Muscle layer of colon (tissue), 2 donors: ENCODE results near the gene ROR2.
A peak's percentile ranks its signal among the peaks of the same experiment; 100 is the strongest.

ENCODE experiments used
- H3K27ac ChIP-seq: one replicate; pipeline ENCODE4 v1.7.0; 2013; ENCODE audit warnings: low read depth, mild to moderate bottlenecking, low read length, moderate library complexity
- H3K27me3 ChIP-seq, 2 donors: one replicate each; pipeline ENCODE4 v1.7.0; 2013; ENCODE audit warnings: low read length in 2 of 2, mild to moderate bottlenecking in 2 of 2; ENCODE audit not compliant: insufficient read depth in 2 of 2, control insufficient read depth in 1 of 2
- H3K36me3 ChIP-seq: one replicate; pipeline ENCODE4 v1.7.0; 2013; ENCODE audit warnings: mild to moderate bottlenecking, low read length; ENCODE audit not compliant: insufficient read depth
- H3K4me1 ChIP-seq: one replicate; pipeline ENCODE4 v1.7.0; 2013; ENCODE audit warnings: mild to moderate bottlenecking, low read length; ENCODE audit not compliant: insufficient read depth
- H3K4me3 ChIP-seq, 2 donors: one replicate each; pipeline ENCODE4 v1.7.0; 2013; ENCODE audit warnings: low read length in 2 of 2, low read depth in 1 of 2, mild to moderate bottlenecking in 1 of 2, moderate library complexity in 1 of 2
- H3K9ac ChIP-seq: one replicate; pipeline ENCODE4 v1.7.0; 2013; ENCODE audit warnings: low read length
- H3K9me3 ChIP-seq: one replicate; pipeline ENCODE4 v1.7.0; 2013; ENCODE audit warnings: mild to moderate bottlenecking, low read length
- donor health status: abdominal sarcoma.
- donor health status: Adenocarcinoma of cecum.

Gene ROR2

DNA sequence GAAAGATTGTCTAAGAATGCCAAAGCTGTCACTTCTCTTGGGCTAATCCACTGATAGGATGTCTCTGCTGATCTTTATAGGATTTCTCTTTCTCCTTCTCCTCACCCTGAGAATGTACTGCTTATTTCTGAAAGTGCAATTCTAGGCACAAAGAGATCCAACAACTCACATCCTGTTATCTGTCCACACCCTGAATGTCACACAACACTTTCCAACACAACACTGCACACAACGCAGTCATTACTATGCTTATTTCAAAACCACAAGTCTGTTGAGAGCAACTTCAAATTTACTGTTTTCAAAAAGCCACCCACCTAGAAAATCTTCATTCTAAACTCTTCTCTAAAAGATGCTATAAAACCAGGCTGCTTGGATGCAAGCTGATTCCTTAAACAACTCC, 215.0 kb downstream of the ROR2 start:
- H3K9ac ChIP-seq: peak overlapping the region; percentile 45
- peaks cover 33% of the 10 kb centered on the region for H3K36me3 ChIP-seq
- no peak overlapping the region for H3K4me3 ChIP-seq
- peaks cover 11% of the 10 kb centered on the region for H3K4me1 ChIP-seq
- H3K9me3 ChIP-seq: no peaks in the 10 kb centered on the region
- no peak overlapping the region for H3K27ac ChIP-seq
- H3K27me3 ChIP-seq: no peaks in the 10 kb centered on the region

DNA sequence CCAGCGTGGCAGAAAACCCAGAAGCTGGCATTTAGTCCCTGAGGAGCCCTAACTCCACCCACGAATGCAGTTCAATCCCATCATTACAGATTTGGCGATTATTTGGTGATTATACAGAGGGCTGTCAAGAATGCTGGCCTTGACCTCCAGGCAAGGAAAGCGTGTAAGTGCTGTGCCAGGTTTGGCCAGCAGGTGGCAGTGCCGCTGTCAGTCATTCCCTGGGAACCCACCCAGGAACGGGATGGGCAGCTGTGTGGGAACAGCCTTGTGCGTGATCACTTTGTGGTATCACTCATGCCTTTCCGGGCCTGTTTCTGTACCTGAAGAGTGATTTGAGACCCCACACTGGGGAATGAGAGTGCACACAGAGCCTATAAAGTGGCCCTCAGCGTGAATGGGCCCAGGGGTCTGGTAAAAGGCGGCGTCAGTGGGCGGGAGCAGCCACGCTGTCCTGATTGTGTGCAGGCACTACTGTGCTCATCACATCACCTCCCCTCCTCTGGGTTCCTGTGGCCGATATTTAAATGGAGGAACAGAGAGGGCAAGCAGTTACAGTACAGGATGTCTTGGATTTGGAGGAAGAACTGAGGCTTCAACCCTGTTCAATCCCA, 215.6 kb downstream of the ROR2 start:
- H3K27me3 ChIP-seq: no peaks in the 10 kb centered on the region
- H3K4me1 ChIP-seq: peaks cover 16% of the 10 kb centered on the region
- H3K36me3 ChIP-seq: peaks cover 38% of the 10 kb centered on the region
- H3K9me3 ChIP-seq: no peaks in the 10 kb centered on the region
- no peak overlapping the region for H3K4me3 ChIP-seq
- no peak overlapping the region for H3K27ac ChIP-seq
- peak overlapping the region; percentile 45 for H3K9ac ChIP-seq

DNA sequence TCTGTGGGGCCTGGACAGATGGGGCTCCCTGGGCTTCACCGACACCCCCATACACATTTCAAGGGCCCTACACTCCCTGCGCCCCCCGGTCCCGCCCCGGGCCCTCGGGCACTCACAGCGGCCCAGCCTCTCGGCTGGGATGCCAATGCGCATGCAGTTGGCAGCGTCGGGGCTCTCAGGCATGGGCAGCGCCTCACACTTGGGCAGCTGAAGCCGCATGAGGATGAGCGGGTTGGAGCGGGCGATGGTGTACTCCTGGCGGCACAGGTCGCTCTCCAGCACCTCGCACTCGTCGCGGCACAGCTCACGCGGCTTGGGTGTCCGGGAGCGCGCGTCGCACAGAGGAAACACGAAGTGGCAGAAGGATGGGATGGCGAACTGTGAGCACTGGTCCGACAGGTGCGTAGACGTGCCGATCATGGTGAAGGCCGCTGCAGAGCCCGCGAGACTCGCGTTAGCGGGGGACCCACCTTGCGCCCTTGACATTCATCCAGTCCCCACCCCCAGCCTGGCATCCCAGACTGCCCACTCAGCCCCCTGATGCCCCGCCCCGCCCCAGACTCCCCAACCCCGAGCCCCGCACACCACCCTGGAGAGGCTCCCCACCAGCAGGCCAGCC, 216.9 kb downstream of the ROR2 start:
- Histone ChIP-seq H3K27me3 (no peaks in the 10 kb centered on the region), H3K9me3 (no peaks in the 10 kb centered on the region), H3K27ac (no peak overlapping the region), H3K4me1 (peaks cover 27% of the 10 kb centered on the region), H3K36me3 (peaks cover 38% of the 10 kb centered on the region), H3K9ac (no peak overlapping the region), H3K4me3 (no peak overlapping the region)

DNA sequence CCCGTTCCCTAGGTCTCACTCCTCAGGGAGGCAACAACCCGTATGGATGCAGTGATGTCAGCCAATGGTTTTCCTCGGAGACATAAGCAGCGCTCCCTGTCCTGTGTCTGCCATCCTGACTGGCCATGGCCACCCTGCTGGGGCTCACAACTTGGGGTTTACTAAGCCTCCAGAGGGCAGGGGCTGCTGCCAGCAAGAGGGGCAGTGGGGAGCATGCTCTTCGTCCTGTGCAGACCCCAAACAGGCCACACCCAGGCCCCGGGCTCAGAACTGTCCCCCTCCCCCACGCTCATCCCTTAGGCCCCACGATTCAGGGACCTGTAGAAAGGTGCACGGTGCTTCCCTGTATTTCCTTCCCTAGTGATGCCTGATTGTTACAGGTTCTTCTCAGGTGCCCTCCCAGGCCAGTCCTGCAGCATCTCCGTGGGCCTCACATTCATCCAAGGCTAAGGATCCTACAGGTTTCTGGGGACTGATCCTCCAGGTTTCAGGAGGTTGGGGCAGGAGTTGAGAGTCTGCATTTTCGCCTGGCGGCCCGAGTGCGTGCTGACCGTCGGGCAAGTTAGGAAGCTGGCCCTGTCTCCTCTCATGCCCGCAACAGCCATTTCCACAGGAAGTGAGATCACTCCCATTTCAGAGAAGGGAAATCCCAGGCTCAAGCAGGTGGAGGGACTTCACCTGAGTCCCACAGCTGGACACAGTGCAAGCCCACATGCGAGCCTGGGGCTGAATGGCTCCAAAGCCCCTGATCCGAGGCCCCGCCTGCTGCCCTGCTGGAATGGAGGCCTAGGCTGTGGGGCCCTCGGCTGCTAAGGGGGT, 217.6 kb downstream of the ROR2 start:
- Histone ChIP-seq H3K9me3 (no peaks in the 10 kb centered on the region), H3K27ac (no peak overlapping the region), H3K4me3 (no peak overlapping the region), H3K4me1 (peaks cover 27% of the 10 kb centered on the region), H3K9ac (no peak overlapping the region), H3K36me3 (peaks cover 38% of the 10 kb centered on the region), H3K27me3 (no peaks in the 10 kb centered on the region)

DNA sequence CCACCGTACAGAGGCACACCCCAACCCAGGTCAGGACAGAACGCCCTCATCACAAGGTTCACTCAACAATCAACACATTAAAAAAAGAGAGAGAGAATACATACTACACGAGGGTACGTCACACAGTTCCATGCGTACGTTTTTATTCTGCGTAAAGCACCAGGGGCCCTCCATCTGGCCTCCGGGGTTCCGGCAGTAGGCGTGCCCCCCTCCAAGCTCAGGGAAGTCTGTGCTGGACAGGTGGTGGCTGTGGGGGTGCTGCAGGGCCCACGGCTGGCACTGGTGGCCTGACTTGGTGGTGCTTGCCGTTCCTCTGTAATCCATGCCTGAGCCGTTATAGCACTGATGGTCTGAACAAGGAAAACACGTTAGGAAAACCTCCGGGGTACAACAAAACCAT, 219.2 kb downstream of the ROR2 start:
- Histone ChIP-seq H3K4me1 (peaks cover 27% of the 10 kb centered on the region), H3K27me3 (no peaks in the 10 kb centered on the region), H3K27ac (no peak overlapping the region), H3K4me3 (no peak overlapping the region), H3K36me3 (peaks cover 42% of the 10 kb centered on the region), H3K9me3 (no peaks in the 10 kb centered on the region), H3K9ac (no peak overlapping the region)

DNA sequence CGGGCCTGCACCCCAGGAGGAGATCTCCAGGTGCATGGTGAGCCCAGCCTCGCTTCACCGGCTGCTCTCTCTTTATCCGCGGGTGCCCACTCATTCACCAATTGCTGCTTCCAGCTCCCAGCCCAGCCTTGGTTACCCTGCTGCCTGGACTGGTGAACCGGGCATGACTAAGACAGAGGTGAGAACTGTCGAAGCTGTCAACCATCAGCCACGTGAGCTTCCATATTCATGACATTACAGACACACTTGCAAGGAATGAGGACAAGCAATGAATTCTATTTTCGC, 220.5 kb downstream of the ROR2 start:
- Histone ChIP-seq H3K36me3 (peaks cover 49% of the 10 kb centered on the region), H3K4me3 (no peak overlapping the region), H3K27ac (peak overlapping the region; percentile 32), H3K4me1 (peaks cover 22% of the 10 kb centered on the region), H3K9me3 (no peaks in the 10 kb centered on the region), H3K9ac (no peak overlapping the region), H3K27me3 (no peaks in the 10 kb centered on the region)

DNA sequence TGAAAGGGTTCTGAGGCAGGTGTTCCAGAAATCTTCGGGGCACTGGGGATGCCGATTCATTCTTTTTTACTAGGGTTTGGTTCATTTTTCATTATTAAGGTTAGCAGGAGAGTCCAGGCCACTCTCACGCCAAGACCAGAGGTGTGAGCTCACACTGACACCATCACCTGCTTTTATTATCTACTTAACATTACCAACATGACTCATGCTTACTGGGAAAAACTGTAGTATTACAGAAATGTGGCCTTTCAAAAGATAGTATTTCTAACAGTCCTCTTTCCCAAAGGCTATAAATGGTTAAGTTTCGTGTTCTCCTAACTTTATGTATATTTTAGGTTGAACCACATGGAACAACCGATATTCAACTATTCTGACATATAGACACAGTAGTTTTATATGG, 222.1 kb downstream of the ROR2 start:
- Histone ChIP-seq H3K27ac (no peak overlapping the region), H3K36me3 (peaks cover 64% of the 10 kb centered on the region), H3K9ac (no peak overlapping the region), H3K4me1 (peaks cover 18% of the 10 kb centered on the region), H3K4me3 (no peak overlapping the region), H3K27me3 (no peaks in the 10 kb centered on the region), H3K9me3 (no peaks in the 10 kb centered on the region)

DNA sequence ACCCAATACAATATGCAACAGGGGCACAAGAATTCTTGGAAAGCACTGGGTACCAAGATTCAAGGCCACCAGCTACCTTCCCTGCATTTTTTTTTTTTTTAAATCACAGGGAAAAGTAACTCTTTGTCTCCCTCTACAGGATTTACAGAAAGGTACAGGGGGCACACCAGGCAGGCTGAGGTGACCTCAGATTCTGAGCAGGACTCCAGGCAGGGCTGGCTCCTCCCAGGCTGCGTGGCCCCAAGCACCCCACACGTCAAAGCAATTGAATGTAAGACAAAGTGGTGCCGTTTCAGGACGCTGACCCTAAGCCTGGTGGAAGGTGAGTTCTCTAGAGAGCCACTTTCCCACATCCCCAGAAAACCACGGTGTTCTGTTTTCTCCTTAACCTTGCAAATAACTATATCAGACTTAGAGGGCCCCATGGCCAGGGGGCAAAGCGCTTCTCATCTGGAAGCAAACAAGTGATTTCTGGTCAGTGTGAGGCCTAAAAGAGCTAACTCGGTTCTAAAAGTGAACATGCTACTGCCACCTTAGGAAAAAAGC, 222.6 kb downstream of the ROR2 start:
- peak overlapping the region; percentile 27 for H3K27ac ChIP-seq
- peaks cover 67% of the 10 kb centered on the region for H3K36me3 ChIP-seq

DNA sequence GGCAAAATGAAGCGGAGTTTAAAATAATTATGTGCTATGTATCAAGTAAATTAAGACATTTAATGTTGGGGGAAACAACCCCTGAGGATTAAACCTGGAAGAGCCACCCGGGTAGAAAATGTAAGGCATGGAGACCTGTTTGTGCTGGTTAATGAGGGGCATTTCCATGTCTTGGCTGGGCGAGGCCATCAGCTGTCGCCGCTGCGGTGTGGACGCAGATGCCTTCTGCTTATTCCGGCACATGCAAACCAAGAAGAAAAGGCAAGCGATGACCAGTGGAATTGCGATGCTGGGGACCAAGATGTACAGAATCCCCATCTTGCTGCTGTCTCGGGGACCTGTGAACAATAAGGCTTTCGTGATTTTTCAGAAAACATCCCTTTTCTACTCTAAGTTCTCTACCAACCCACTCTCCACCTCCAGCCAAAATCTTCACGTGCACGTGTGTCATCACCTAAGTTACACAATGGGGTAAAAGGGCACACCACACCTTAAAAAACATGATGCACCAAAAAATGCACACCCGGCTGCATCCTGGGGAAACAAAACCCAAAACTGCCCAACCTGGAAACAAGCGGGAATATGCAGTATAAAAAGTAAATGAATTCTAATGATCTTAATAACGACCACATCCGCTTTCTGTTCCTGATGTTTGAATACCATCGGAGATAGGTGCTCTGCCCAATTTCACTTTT, 223.5 kb downstream of the ROR2 start:
- peaks cover 18% of the 10 kb centered on the region for H3K4me1 ChIP-seq
- H3K9ac ChIP-seq: no peak overlapping the region
- H3K4me3 ChIP-seq: no peak overlapping the region
- H3K27me3 ChIP-seq: no peaks in the 10 kb centered on the region
- H3K36me3 ChIP-seq: peaks cover 67% of the 10 kb centered on the region
- no peak overlapping the region for H3K27ac ChIP-seq
- H3K9me3 ChIP-seq: no peaks in the 10 kb centered on the region

More for the DNA sequence above, 222.6 kb downstream of the ROR2 start:
- Histone ChIP-seq H3K9me3 (no peaks in the 10 kb centered on the region), H3K4me3 (no peak overlapping the region), H3K9ac (no peak overlapping the region), H3K4me1 (peaks cover 18% of the 10 kb centered on the region), H3K27me3 (no peaks in the 10 kb centered on the region)

DNA sequence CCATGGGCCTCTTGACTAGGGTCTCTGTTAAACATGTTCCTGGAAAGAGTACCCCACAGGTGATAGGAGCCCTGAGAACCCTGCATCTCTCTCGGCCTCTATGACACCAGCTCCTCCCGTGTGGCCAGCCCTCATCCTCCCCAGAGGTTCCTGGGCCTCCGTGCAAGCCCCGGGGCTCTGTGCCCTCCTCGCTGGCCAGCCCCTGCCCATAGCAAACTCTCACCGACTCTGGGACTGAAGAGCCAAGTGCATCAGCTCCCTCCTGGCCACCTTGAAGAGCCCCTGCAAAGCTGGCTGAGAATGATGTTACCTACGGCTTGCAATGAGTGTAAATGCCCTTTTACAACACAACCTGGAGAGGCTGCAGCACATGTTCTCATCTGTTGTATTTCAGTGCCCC, 224.4 kb downstream of the ROR2 start:
- Histone ChIP-seq H3K4me3 (no peak overlapping the region), H3K9ac (no peak overlapping the region), H3K36me3 (peaks cover 64% of the 10 kb centered on the region), H3K9me3 (no peaks in the 10 kb centered on the region), H3K27ac (no peak overlapping the region), H3K4me1 (peaks cover 18% of the 10 kb centered on the region), H3K27me3 (no peaks in the 10 kb centered on the region)
